ENCODE results near the gene CTSE. TPM values are rescaled to one million over a fixed set of nuclear protein-coding genes. Genes with fewer than 3 reads are reported as not detected.

Gene CTSE
- total RNA-seq, 4 donors from 2014 or later, result 3.6 to 8.1 (median 3.6) TPM; not detected in 1

DNA sequence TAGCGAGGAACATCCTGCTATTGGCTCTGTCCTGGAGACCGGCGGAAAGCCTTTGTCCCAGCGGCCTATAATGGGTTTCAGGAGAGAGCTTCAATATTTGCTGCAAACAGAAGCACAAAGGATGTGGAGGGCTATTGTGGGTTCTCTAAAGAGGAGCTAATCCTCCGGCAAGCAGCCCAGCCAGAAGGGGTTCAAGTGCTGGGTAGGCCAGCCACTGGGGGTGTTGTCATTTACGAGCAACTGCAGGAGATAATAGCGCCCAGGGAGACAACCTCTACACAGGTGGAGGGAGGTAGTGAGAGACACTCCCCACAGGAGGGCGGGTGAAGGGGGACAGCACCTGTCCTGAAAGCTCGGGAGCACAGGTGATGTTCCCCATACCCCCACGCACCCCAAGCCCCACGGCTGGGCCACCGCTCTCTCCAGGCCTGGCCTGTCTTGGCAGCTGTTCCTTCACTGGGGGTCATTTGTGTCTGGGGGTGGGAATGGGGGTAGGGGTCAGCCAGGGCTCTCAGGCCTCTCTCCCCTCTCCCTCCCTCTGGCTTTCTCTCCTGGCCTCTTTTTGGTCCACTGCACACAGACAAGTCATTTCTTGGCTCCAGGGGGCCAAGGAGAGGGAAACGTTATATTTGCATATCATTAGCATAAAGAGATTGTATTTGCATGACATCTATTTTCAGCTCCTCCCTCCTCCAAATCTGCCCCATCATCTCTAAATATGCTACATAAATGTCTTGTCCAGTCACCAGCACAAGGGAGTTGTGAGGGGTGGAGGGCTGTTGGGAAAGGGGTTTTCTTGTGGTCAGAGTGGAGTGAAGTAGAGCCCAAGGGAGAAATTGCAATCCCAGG, 58.4 kb downstream of the CTSE start:
- H3K27ac ChIP-seq, result no peak overlapping the region
- no peaks in the 10 kb centered on the region for H3K36me3 ChIP-seq
- no peaks in the 10 kb centered on the region for H3K27me3 ChIP-seq
- H3K4me3 ChIP-seq, result no peak overlapping the region
- no peak for TF ChIP-seq POLR2A (IDR thresholded peaks at IDR 0.05)
- TF ChIP-seq, protein P1, sequence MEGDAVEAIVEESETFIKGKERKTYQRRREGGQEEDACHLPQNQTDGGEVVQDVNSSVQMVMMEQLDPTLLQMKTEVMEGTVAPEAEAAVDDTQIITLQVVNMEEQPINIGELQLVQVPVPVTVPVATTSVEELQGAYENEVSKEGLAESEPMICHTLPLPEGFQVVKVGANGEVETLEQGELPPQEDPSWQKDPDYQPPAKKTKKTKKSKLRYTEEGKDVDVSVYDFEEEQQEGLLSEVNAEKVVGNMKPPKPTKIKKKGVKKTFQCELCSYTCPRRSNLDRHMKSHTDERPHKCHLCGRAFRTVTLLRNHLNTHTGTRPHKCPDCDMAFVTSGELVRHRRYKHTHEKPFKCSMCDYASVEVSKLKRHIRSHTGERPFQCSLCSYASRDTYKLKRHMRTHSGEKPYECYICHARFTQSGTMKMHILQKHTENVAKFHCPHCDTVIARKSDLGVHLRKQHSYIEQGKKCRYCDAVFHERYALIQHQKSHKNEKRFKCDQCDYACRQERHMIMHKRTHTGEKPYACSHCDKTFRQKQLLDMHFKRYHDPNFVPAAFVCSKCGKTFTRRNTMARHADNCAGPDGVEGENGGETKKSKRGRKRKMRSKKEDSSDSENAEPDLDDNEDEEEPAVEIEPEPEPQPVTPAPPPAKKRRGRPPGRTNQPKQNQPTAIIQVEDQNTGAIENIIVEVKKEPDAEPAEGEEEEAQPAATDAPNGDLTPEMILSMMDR (IDR thresholded peaks at IDR 0.05), result no peak
- H3K9me3 ChIP-seq, result no peaks in the 10 kb centered on the region
- no peaks in the 10 kb centered on the region for H3K4me1 ChIP-seq
- DNase-seq, result peak in 1 of 3 donors; percentile 20

DNA sequence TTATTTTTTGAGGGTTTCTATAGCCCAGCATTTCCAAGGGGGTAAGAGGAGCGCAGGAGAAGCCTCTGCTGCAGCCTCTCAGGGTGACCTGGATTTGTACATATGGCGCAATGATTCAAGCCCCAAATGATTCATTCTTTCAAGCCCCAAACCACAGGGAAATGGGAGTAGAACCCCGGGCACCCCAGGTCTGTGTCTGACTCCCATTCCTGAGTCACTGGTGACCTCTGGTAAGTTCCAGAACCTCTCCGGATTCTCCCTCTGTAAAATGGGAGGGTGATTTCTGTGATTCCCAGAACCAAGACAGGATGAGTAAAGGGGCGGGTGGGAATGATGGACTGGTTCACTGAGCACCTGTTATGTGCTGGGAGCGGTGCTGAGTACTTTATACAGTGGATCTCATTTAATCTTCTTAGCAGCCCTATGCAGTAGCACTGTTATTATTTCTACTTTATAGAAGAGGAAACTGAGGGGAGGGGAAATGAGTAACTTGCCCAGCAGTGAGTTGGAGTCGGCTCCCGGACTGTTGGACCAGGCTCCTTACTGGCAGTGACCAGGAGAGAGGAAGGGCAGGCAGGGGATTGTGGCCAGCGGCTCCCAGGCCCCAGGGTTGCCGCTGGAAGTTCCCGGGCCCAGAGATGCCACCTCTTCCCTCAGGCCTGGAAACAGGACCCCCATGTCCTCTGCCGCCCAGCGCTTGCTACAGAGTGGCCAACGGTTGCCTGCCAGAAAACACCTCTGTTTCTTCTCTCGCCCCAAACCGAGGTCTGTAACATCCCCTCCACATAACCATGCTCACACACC, 60.1 kb downstream of the CTSE start:
- peak in 1 of 3 donors; percentile 18 for DNase-seq
- no peak overlapping the region for H3K27ac ChIP-seq
- H3K9me3 ChIP-seq, result no peaks in the 10 kb centered on the region
- no peak for TF ChIP-seq POLR2A (IDR thresholded peaks at IDR 0.05)
- TF ChIP-seq, protein P1 (IDR thresholded peaks at IDR 0.05), result no peak
- no peak overlapping the region for H3K4me3 ChIP-seq
- H3K27me3 ChIP-seq, result no peaks in the 10 kb centered on the region
- no peaks in the 10 kb centered on the region for H3K36me3 ChIP-seq
- no peaks in the 10 kb centered on the region for H3K4me1 ChIP-seq

DNA sequence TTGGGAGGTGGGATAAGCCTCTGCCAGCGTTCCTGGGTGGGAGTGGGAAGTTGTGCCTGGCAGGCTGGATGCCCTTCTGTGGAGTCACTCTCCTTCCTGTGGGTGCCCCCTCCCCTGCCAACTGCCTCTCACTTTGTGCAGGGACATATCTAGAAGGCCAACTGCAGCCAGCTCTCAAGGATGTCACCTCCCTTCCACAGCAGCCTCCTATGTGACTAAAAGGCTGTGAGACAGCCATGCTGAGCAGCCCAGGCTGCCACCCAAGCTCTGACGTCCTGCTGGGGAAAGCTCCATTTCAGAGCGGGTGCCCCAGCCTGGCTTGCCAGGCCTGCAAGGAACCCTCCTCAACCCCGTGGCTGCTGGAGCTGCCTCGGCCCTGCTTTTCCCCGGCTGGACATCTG, 60.9 kb downstream of the CTSE start:
- no peaks in the 10 kb centered on the region for H3K4me1 ChIP-seq
- no peaks in the 10 kb centered on the region for H3K9me3 ChIP-seq
- TF ChIP-seq POLR2A (IDR thresholded peaks at IDR 0.05), result no peak
- TF ChIP-seq, protein P1 (IDR thresholded peaks at IDR 0.05), result no peak
- DNase-seq, result peak in 1 of 3 donors; percentile 10
- no peaks in the 10 kb centered on the region for H3K27me3 ChIP-seq
- H3K27ac ChIP-seq, result no peak overlapping the region
- no peak overlapping the region for H3K4me3 ChIP-seq
- no peaks in the 10 kb centered on the region for H3K36me3 ChIP-seq

DNA sequence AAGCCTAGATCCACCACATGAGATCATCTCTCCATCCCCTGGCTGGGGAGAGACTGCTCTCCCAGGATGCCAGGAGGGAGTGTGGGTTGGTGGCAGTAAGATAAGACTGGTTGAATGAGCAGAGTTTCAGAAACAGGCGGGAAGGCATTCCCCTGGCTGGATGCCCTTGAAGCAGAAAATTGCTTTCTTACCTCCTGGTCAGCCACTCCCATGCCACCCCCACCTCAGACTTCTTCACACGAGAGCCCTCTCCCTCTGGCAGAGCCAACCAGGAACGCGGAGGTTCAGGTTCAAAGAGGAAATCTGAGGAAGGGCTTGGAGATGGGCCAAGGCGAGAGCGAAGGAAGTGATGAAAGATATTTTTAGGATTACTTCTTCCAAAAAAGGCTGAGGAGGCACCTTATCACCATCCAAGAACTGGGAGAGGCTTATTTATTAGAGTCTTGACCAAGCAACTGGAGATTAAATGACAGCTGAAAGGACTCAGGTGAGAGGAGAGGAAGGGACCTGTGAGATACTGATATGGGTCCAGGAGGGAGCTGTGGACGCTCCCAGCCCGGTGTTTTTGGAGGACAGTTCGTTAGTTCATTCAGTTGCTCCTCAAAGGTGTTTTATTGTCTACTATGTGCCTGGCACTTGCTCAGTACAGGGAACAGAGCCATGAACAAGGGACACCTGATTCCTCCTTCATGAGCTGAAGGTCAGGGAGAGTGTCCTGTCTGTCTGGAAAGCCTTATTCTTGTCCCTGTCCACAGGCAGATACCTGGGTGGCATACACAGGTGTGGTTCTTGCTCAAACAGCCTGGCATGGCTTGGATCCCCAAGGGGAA, 61.5 kb downstream of the CTSE start:
- Histone ChIP-seq H3K9me3 (no peaks in the 10 kb centered on the region), H3K27me3 (no peaks in the 10 kb centered on the region), H3K36me3 (no peaks in the 10 kb centered on the region), H3K4me3 (no peak overlapping the region), H3K27ac (no peak overlapping the region), H3K4me1 (no peaks in the 10 kb centered on the region)
- TF ChIP-seq, protein P1 (IDR thresholded peaks at IDR 0.05), result no peak
- TF ChIP-seq POLR2A (IDR thresholded peaks at IDR 0.05), result no peak
- DNase-seq, result no peak

DNA sequence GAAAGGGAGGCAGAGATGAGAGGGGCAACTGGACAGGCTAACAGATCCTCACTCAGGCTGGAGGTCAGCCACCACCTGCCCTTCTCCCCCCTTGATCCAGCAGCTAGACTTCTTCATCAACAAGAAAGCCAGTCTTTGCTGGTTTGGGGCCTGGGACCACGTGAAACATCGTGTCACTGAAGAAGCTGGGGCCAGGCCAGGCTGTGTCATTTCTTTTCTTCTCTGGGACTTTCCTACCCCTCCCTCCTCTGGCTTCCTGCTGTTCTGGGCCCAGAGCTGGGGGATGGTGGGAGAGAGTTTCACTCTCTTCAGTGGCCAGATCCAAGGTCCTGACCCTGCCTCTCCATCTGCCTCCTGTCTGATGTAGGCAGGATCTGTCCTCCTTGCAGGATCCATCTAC, 62.3 kb downstream of the CTSE start:
- TF ChIP-seq, protein P1 (IDR thresholded peaks at IDR 0.05), result no peak
- TF ChIP-seq POLR2A (IDR thresholded peaks at IDR 0.05), result no peak
- H3K36me3 ChIP-seq, result no peaks in the 10 kb centered on the region
- no peaks in the 10 kb centered on the region for H3K4me1 ChIP-seq
- no peaks in the 10 kb centered on the region for H3K27me3 ChIP-seq
- no peaks in the 10 kb centered on the region for H3K9me3 ChIP-seq
- H3K4me3 ChIP-seq, result no peak overlapping the region
- DNase-seq, result no peak
- no peak overlapping the region for H3K27ac ChIP-seq
